GM12878 (cell line): ENCODE measurements around the gene MED10. TPM values are rescaled to one million over a fixed set of nuclear protein-coding genes. Genes with fewer than 3 reads are reported as not detected.
A peak's percentile ranks its signal among the peaks of the same experiment; 100 is the strongest.
"Not testable (repeated sequence)": the region's sequence is repeated elsewhere in the genome, so short reads cannot be mapped to it uniquely, and the experiment has no call there.

Experiments used
- ATAC-seq: fragments of 200-7000 bp; cut with Tn5 transposase; 3 replicates; pipeline ENCODE4 v1.9.1; 2020; ENCODE audit warnings: mild to moderate bottlenecking, moderate library complexity
- BruUV-seq: library from RNA; stranded (reverse); fragments of 400-500 nt; replicated peaks from 2 replicates; lab custom pipeline; 2021; lab: Mats Ljungman, UMichigan
- CTCF ChIA-PET: fragments of 300-600 bp; sonication (Branson Sonifier 250); formaldehyde crosslinking; extraction: SDS; loops from one replicate; lab custom pipeline; 2021; ENCODE audit warnings: inconsistent platforms; lab: Yijun Ruan, JAX
- POLR2A ChIA-PET: fragments of 350-600 bp; formaldehyde crosslinking; extraction: SDS; loops from one replicate; lab custom pipeline; 2021; ENCODE audit warnings: inconsistent platforms; lab: Charles Lee
- RAD21 ChIA-PET: fragments of 300-600 bp; sonication (Branson Sonifier 250); formaldehyde crosslinking; loops from one replicate; lab custom pipeline; 2023; ENCODE audit warnings: antibody characterized with exemption; ENCODE audit not compliant: unreplicated experiment; lab: Charles Lee
- SMC1A ChIA-PET: fragments of 300-600 bp; sonication (Branson Sonifier 250); formaldehyde crosslinking; loops from one replicate; lab custom pipeline; 2023; ENCODE audit not compliant: unreplicated experiment, uncharacterized antibody; lab: Charles Lee
- DNase-seq: peaks from one replicate; pipeline ENCODE4 v3.0.0-alpha.2; 2011; ENCODE audit warnings: low read depth, low spot score
- FAIRE-seq: peaks from 3 replicates; lab custom pipeline; 2011; peaks lifted over from hg19 to GRCh38; lab: Jason Lieb, UNC
- H2AFZ ChIP-seq: 2 replicates; pipeline ENCODE4 v1.6.0; 2011; ENCODE audit warnings: low read depth, low read length, control low read depth; ENCODE audit not compliant: control insufficient read depth
- H3K27ac ChIP-seq: 2 replicates; pipeline ENCODE4 v1.5.1; 2011; ENCODE audit warnings: control low read depth; ENCODE audit not compliant: control insufficient read depth, insufficient read depth
- H3K27me3 ChIP-seq, 2 experiments: replicated peaks in 1 of 2; 2 replicates each; pipeline versions ENCODE4 v1.6.0 to v1.6.1; 2011; ENCODE audit warnings: low read length in 1 of 2; ENCODE audit not compliant: control insufficient read depth in 2 of 2, insufficient read depth in 2 of 2
- H3K36me3 ChIP-seq, 2 experiments: 2 replicates each; pipeline ENCODE4 v1.5.1; 2011; ENCODE audit warnings: low read length in 1 of 2; ENCODE audit not compliant: control insufficient read depth in 2 of 2, insufficient read depth in 2 of 2
- H3K4me1 ChIP-seq: 2 replicates; pipeline ENCODE4 v1.6.1; 2011; ENCODE audit warnings: mild to moderate bottlenecking, low read length, moderate library complexity, mixed read lengths; ENCODE audit not compliant: control insufficient read depth, insufficient read depth
- H3K4me2 ChIP-seq: 2 replicates; pipeline ENCODE4 v1.6.0; 2011; ENCODE audit warnings: control low read depth; ENCODE audit not compliant: control insufficient read depth, insufficient read depth
- H3K4me3 ChIP-seq: fragments of 200-600 bp; sonication (generic); 2 replicates; pipeline ENCODE4 v1.5.1; 2016
- H3K79me2 ChIP-seq: 2 replicates; pipeline ENCODE4 v1.6.0; 2011; ENCODE audit warnings: low read length; ENCODE audit not compliant: control insufficient read depth, insufficient read depth
- H3K9ac ChIP-seq: 2 replicates; pipeline ENCODE4 v1.8.0; 2011; ENCODE audit warnings: low read length, control low read depth, mixed read lengths; ENCODE audit not compliant: control insufficient read depth, insufficient read depth
- H3K9me3 ChIP-seq: replicated peaks from 3 replicates; pipeline ENCODE4 v1.5.1; 2011; ENCODE audit warnings: mild to moderate bottlenecking, low read length; ENCODE audit not compliant: control insufficient read depth, insufficient read depth
- H4K20me1 ChIP-seq: 2 replicates; pipeline ENCODE4 v1.6.0; 2011; ENCODE audit not compliant: control insufficient read depth, insufficient read depth
- IKZF2 ChIP-seq, 2 experiments: fragments of 450-650 bp; IDR thresholded peaks; 2 replicates each; pipeline ENCODE4 v1.6.1; 2017; ENCODE audit warnings: mild to moderate bottlenecking in 2 of 2, moderate library complexity in 2 of 2
- POLR2A ChIP-seq: IDR thresholded peaks from 2 replicates; pipeline ENCODE4 v1.6.1; 2011; ENCODE audit warnings: low read depth, mild to moderate bottlenecking, low read length
- WGBS: methylation state at CpG from one replicate; pipeline ENCODE4 v1.1.6; 2016; ENCODE audit warnings: low lambda C conversion rate; ENCODE audit not compliant: insufficient replicate concordance, insufficient coverage; ENCODE audit errors: missing lambda C conversion rate; 5-methylcytosine and 5-hydroxymethylcytosine counted together
- in situ Hi-C: fragments of 300-500 bp; cut with MboI; formaldehyde crosslinking; loops from 9 replicates; pipeline ENCODE4 v1.14.3; 2018; ENCODE audit warnings: mixed read lengths
- intact Hi-C: fragments of 100-400 bp; cut with micrococcal nuclease; formaldehyde crosslinking; loops from one replicate; pipeline ENCODE4 v1.14.2; 2022; ENCODE audit not compliant: unreplicated experiment
- polyA plus RNA-seq, 11 experiments: library from polyadenylated mRNA; depleted of rRNA in 4 of 11; unstranded in 6 of 11; stranded (reverse) in 5 of 11; fragments of >200 nt; fragmentation: Nextera tagmentation in 4 of 11; fragmentation: Illumina TruSeq in 1 of 11; extraction: Ambion mirVana in 4 of 11; extraction: Trizol in 1 of 11; gene quantifications; 1 replicate in 1 of 11; 2 replicates in 10 of 11; pipeline versions ENCODE4 v1.2.1 to v1.2.3, GENCODE V29; 2011 to 2016; ENCODE audit warnings: inconsistent platforms in 2 of 11, missing spikeins in 2 of 11, low read depth in 1 of 11
- total RNA-seq, 4 experiments: library from RNA; depleted of rRNA in 3 of 4; stranded (reverse); fragments of >200 nt in 3 of 4; fragmentation: Illumina TruSeq in 1 of 4; extraction: Trizol in 1 of 4; gene quantifications; 2 replicates each; pipeline versions ENCODE4 v1.2.1 to v1.2.3, GENCODE V29; 2013 to 2021

Gene MED10
- total and polyA plus RNA-seq, 10 of the 15 experiments (the other 5 are each of a cell fraction or from before 2014, with no cell fraction given) = 21.2 to 111 (median 46.6) TPM

GRCh38 chr5:6365142-6365976, 13.0 kb downstream of the MED10 start:
- no peaks in the 10 kb centered on the region for H3K79me2 ChIP-seq
- H4K20me1 ChIP-seq = no peaks in the 10 kb centered on the region
- CTCF ChIA-PET = no interaction called here
- H3K4me1 ChIP-seq = peaks cover 1% of the 10 kb centered on the region; the same call in 1 of the 2 replicates
- in situ Hi-C loops (no loop called here), intact Hi-C loops (no loop called here)
- peaks cover 8 to 12% of the 10 kb centered on the region in 2 experiments; a peak in 3 of 4 replicates for H3K36me3 ChIP-seq
- no peaks in the 10 kb centered on the region for H3K27me3 ChIP-seq
- POLR2A ChIA-PET = no interaction called here
- H3K9me3 ChIP-seq = no peaks in the 10 kb centered on the region; the same call in 2 of the 3 replicates
- ATAC-seq (no peak), FAIRE-seq (no peak), DNase-seq (no peak)
- no peak overlapping the region for H3K9ac ChIP-seq
- no peak overlapping the region for H3K27ac ChIP-seq
- no peak overlapping the region for H3K4me3 ChIP-seq
- RAD21 ChIA-PET = no interaction called here
- SMC1A ChIA-PET = interaction anchor here (0.5 kb wide), 1 partner anchor 35 kb away, joined by 3 read pairs; no protein-coding TSS in a partner anchor
- TF ChIP-seq IKZF2 (IDR thresholded peaks at IDR 0.05) (no peak), POLR2A (0 out of 2 replicates have a peak, but pooled peaks have one; percentile 31)
- H3K4me2 ChIP-seq = no peak overlapping the region
- no peak overlapping the region for H2AFZ ChIP-seq
- BruUV-seq = no TSS peak
- 94% methylated on average over 15 of the region's 15 CpGs for WGBS

GRCh38 chr5:6363454-6364011, 14.8 kb downstream of the MED10 start:
- H3K36me3 ChIP-seq, H3K4me2 ChIP-seq, DNase-seq, SMC1A ChIA-PET, RAD21 ChIA-PET, POLR2A ChIA-PET, H3K9ac ChIP-seq, ATAC-seq, FAIRE-seq, H4K20me1 ChIP-seq, H3K27me3 ChIP-seq, in situ Hi-C loops, BruUV-seq, H2AFZ ChIP-seq, H3K4me3 ChIP-seq, H3K4me1 ChIP-seq, intact Hi-C loops, CTCF ChIA-PET, H3K27ac ChIP-seq, H3K9me3 ChIP-seq, H3K79me2 ChIP-seq: not testable (repeated sequence)
- 84% methylated on average over 4 of the region's 5 CpGs for WGBS
